SU-DHL-6 (cell line): ENCODE measurements around the gene EXOC8.

Experiments used
- H2AFZ ChIP-seq: fragments of 200-600 bp; sonication (generic); 2 replicates; pipeline ENCODE4 v1.6.1; 2014; ENCODE audit warnings: low read depth, mild to moderate bottlenecking, moderate library complexity, mixed read lengths, antibody characterized with exemption, low read length; ENCODE audit not compliant: severe bottlenecking
- H3F3A ChIP-seq: fragments of 200-600 bp; shearing (Covaris generic); 2 replicates; pipeline ENCODE4 v1.6.0; 2016; ENCODE audit warnings: antibody characterized with exemption, mild to moderate bottlenecking; ENCODE audit not compliant: insufficient read depth
- H3K27ac ChIP-seq: fragments of 200-600 bp; sonication (generic); 2 replicates; pipeline ENCODE4 v1.5.1; 2016; ENCODE audit warnings: low read depth, mild to moderate bottlenecking, low read length, moderate library complexity, mixed read lengths
- H3K27me3 ChIP-seq: fragments of 200-600 bp; sonication (generic), shearing (Covaris generic); 2 replicates; pipeline ENCODE4 v1.6.0; 2014; ENCODE audit warnings: mild to moderate bottlenecking, low read length
- H3K36me3 ChIP-seq: fragments of 200-600 bp; sonication (generic); 2 replicates; pipeline ENCODE4 v1.6.1; 2014; ENCODE audit warnings: mild to moderate bottlenecking, low read length, mixed read lengths
- H3K4me2 ChIP-seq: fragments of 300-600, 200-600 bp; shearing (Covaris generic), sonication (generic); 2 replicates; pipeline ENCODE4 v1.6.0; 2014; ENCODE audit warnings: low read length, low read depth, mild to moderate bottlenecking; ENCODE audit not compliant: poor library complexity, severe bottlenecking
- H3K4me3 ChIP-seq: fragments of 200-600 bp; sonication (generic); 2 replicates; pipeline ENCODE4 v1.5.1; 2014; ENCODE audit warnings: antibody characterized with exemption, low read length, mild to moderate bottlenecking, mixed read lengths; ENCODE audit not compliant: insufficient read depth, poor library complexity, severe bottlenecking
- H3K79me2 ChIP-seq: fragments of 200-600 bp; sonication (generic); 2 replicates; pipeline ENCODE4 v1.6.1; 2014; ENCODE audit warnings: mild to moderate bottlenecking, low read length, moderate library complexity; ENCODE audit not compliant: insufficient read depth
- H3K9ac ChIP-seq: fragments of 200-600 bp; sonication (generic); 2 replicates; pipeline ENCODE4 v1.7.0; 2014; ENCODE audit warnings: mild to moderate bottlenecking, low read length
- H3K9me2 ChIP-seq: fragments of 200-600 bp; sonication (generic); replicated peaks from 2 replicates; pipeline ENCODE4 v1.6.1; 2014; ENCODE audit warnings: low read length; ENCODE audit not compliant: insufficient read depth
- H3K9me3 ChIP-seq: fragments of 200-600 bp; sonication (generic); 2 replicates; pipeline ENCODE4 v1.6.1; 2014; ENCODE audit warnings: low read length, mixed read lengths; ENCODE audit not compliant: insufficient read depth
- H4K20me1 ChIP-seq: fragments of 200-600 bp; sonication (generic); 2 replicates; pipeline ENCODE4 v1.6.1; 2014; ENCODE audit warnings: low read depth, mild to moderate bottlenecking, antibody characterized with exemption, low read length, moderate library complexity, mixed read lengths
- EZH2phosphoT487 ChIP-seq: fragments of 200-600 bp; sonication (generic), shearing (Covaris generic); conservative IDR thresholded peaks from 2 replicates; pipeline ENCODE4 v1.6.1; 2018; ENCODE audit warnings: mild to moderate bottlenecking, antibody characterized with exemption, low read length, moderate library complexity, mixed read lengths
- TF ChIP-seq, protein P1 (sequence below): fragments of 200-600 bp; sonication (generic); IDR thresholded peaks from one replicate; pipeline ENCODE4 v1.5.1; 2017; ENCODE audit warnings: antibody characterized with exemption, mild to moderate bottlenecking, low read length, moderate library complexity; ENCODE audit not compliant: insufficient read depth, poor library complexity, severe bottlenecking

Gene EXOC8

GRCh38 chr1:231322880-231323530, 14.6 kb downstream of the EXOC8 start:
- no peak overlapping the region for H2AFZ ChIP-seq
- H3K9ac ChIP-seq: no peak overlapping the region
- no peak for TF ChIP-seq EZH2phosphoT487
- H3F3A ChIP-seq: no peaks in the 10 kb centered on the region
- H3K9me2 ChIP-seq: no peaks in the 10 kb centered on the region
- H3K9me3 ChIP-seq: no peaks in the 10 kb centered on the region
- H3K36me3 ChIP-seq: no peaks in the 10 kb centered on the region
- H3K4me2 ChIP-seq: no peak overlapping the region
- H3K27me3 ChIP-seq: no peaks in the 10 kb centered on the region
- no peaks in the 10 kb centered on the region for H3K79me2 ChIP-seq
- no peaks in the 10 kb centered on the region; the same call in 1 of the 2 replicates for H4K20me1 ChIP-seq
- no peak overlapping the region for H3K4me3 ChIP-seq
- H3K27ac ChIP-seq: no peak overlapping the region

- no peak overlapping the region for H3K4me3 ChIP-seq
- no peak overlapping the region for H2AFZ ChIP-seq
- no peaks in the 10 kb centered on the region for H3K9me3 ChIP-seq
- no peaks in the 10 kb centered on the region for H3K36me3 ChIP-seq
- no peaks in the 10 kb centered on the region for H3K9me2 ChIP-seq
- no peaks in the 10 kb centered on the region for H3K27me3 ChIP-seq
- no peak overlapping the region for H3K9ac ChIP-seq
- no peaks in the 10 kb centered on the region for H4K20me1 ChIP-seq
- no peak overlapping the region for H3K4me2 ChIP-seq
- H3F3A ChIP-seq: no peaks in the 10 kb centered on the region
- no peak overlapping the region for H3K27ac ChIP-seq
- TF ChIP-seq, protein P1, sequence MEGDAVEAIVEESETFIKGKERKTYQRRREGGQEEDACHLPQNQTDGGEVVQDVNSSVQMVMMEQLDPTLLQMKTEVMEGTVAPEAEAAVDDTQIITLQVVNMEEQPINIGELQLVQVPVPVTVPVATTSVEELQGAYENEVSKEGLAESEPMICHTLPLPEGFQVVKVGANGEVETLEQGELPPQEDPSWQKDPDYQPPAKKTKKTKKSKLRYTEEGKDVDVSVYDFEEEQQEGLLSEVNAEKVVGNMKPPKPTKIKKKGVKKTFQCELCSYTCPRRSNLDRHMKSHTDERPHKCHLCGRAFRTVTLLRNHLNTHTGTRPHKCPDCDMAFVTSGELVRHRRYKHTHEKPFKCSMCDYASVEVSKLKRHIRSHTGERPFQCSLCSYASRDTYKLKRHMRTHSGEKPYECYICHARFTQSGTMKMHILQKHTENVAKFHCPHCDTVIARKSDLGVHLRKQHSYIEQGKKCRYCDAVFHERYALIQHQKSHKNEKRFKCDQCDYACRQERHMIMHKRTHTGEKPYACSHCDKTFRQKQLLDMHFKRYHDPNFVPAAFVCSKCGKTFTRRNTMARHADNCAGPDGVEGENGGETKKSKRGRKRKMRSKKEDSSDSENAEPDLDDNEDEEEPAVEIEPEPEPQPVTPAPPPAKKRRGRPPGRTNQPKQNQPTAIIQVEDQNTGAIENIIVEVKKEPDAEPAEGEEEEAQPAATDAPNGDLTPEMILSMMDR: no peak
- no peak for TF ChIP-seq EZH2phosphoT487
- H3K79me2 ChIP-seq: no peaks in the 10 kb centered on the region
Measured at GRCh38 chr1:231319080-231319479, 18.6 kb downstream of the EXOC8 start.

DNA sequence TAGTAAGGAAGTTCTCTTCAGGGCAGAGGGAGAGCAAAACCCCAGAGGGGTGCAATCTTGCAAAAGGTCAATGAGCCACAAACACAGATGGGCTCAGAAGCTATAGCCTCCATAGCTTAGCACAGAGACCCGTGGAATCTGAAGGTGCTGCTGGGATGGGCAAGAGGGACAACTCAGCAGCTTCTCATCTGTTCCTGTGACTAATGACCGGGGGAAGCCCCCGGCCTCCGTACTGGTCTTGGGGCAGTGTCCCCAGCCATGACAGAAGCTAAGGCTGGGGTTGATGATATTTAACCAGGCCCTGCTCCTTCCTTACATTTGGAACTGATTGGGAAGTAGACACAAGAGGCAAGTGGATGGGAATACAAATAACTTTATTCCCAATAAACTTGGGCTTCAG, 19.1 kb downstream of the EXOC8 start:
- Histone ChIP-seq H2AFZ (no peak overlapping the region), H3K9me3 (no peaks in the 10 kb centered on the region), H3K79me2 (no peaks in the 10 kb centered on the region), H3K27ac (no peak overlapping the region), H3K27me3 (no peaks in the 10 kb centered on the region), H3K9ac (no peak overlapping the region), H3K9me2 (no peaks in the 10 kb centered on the region), H3F3A (no peaks in the 10 kb centered on the region), H3K4me2 (no peak overlapping the region), H3K36me3 (no peaks in the 10 kb centered on the region), H4K20me1 (no peaks in the 10 kb centered on the region), H3K4me3 (no peak overlapping the region)
- TF ChIP-seq EZH2phosphoT487: no peak
- TF ChIP-seq, protein P1: no peak

GRCh38 chr1:231318015-231318355, 19.7 kb downstream of the EXOC8 start:
- Histone ChIP-seq H3K36me3 (no peaks in the 10 kb centered on the region), H3K4me3 (no peak overlapping the region), H3F3A (no peaks in the 10 kb centered on the region), H2AFZ (no peak overlapping the region), H3K27ac (no peak overlapping the region), H4K20me1 (no peaks in the 10 kb centered on the region), H3K79me2 (no peaks in the 10 kb centered on the region), H3K9ac (no peak overlapping the region), H3K9me2 (no peaks in the 10 kb centered on the region), H3K27me3 (no peaks in the 10 kb centered on the region), H3K4me2 (no peak overlapping the region), H3K9me3 (no peaks in the 10 kb centered on the region)
- TF ChIP-seq EZH2phosphoT487: no peak
- TF ChIP-seq, protein P1: no peak
